Endothelial cell of hepatic sinusoid (primary cell): ENCODE data around the gene ZNF503.
"Not testable (repeated sequence)": the region's sequence is repeated elsewhere in the genome, so short reads cannot be mapped to it uniquely, and the experiment has no call there.

Experiments
- in situ Hi-C: cut with HindIII; loops from 2 replicates; pipeline ENCODE4 v1.10.0; 2017; ENCODE audit warnings: low sequenced_read_pairs

ZNF503 gene

GRCh38 chr10:75396631-75397495 is 4.7 kb downstream of the ZNF503 start:
- in situ Hi-C loops: no loop called here

GRCh38 chr10:75395932-75396630 is 5.5 kb downstream of the ZNF503 start:
- in situ Hi-C loops: no loop called here

- in situ Hi-C loops: no loop called here
These were observed 6.3 kb downstream of the ZNF503 start for GRCh38 chr10:75395066-75395931.

GRCh38 chr10:75394221-75394620 is 7.3 kb downstream of the ZNF503 start:
- in situ Hi-C loops: loop anchor here (5.0 kb wide), 1 partner anchor 78 kb away; no protein-coding TSS in a partner anchor

GRCh38 chr10:75392744-75393143 is 8.8 kb downstream of the ZNF503 start:
- in situ Hi-C loops: loop anchor here (5.0 kb wide), 1 partner anchor 80 kb away; no protein-coding TSS in a partner anchor

- in situ Hi-C loops: loop anchor here (5.0 kb wide), 1 partner anchor 80 kb away; no protein-coding TSS in a partner anchor
These were observed 9.3 kb downstream of the ZNF503 start for GRCh38 chr10:75392271-75392670.

GRCh38 chr10:75390178-75390577 is 11.4 kb downstream of the ZNF503 start:
- in situ Hi-C loops: loop anchor here (5.0 kb wide), 1 partner anchor 82 kb away; no protein-coding TSS in a partner anchor

- in situ Hi-C loops: no loop called here
These were observed 13.5 kb downstream of the ZNF503 start for GRCh38 chr10:75388082-75388481.

GRCh38 chr10:75386128-75386527 is 15.4 kb downstream of the ZNF503 start:
- in situ Hi-C loops: no loop called here

- in situ Hi-C loops: no loop called here
These were observed 21.7 kb downstream of the ZNF503 start for GRCh38 chr10:75379817-75380216.

- in situ Hi-C loops: no loop called here
These were observed 22.3 kb downstream of the ZNF503 start for GRCh38 chr10:75379212-75379724.

- in situ Hi-C loops: no loop called here
These were observed 23.2 kb downstream of the ZNF503 start for GRCh38 chr10:75378379-75378778.

GRCh38 chr10:75377869-75378268 is 23.7 kb downstream of the ZNF503 start:
- in situ Hi-C loops: no loop called here

GRCh38 chr10:75375838-75376237 is 25.7 kb downstream of the ZNF503 start:
- in situ Hi-C loops: no loop called here

- in situ Hi-C loops: no loop called here
These were observed 30.6 kb downstream of the ZNF503 start for GRCh38 chr10:75371010-75371409.

GRCh38 chr10:75369838-75370237 is 31.7 kb downstream of the ZNF503 start:
- in situ Hi-C loops: not testable (repeated sequence)

- in situ Hi-C loops: no loop called here
These were observed 33.7 kb downstream of the ZNF503 start for GRCh38 chr10:75367901-75368300.

GRCh38 chr10:75367021-75367487 is 34.5 kb downstream of the ZNF503 start:
- in situ Hi-C loops: no loop called here

- in situ Hi-C loops: no loop called here
These were observed 38.1 kb downstream of the ZNF503 start for GRCh38 chr10:75363431-75363830.

- in situ Hi-C loops: not testable (repeated sequence)
These were observed 41.7 kb downstream of the ZNF503 start for GRCh38 chr10:75359876-75360275.
